HL-60/S4 (cell line): Measurements from ENCODE around the gene GPR156.

Source experiments
- in situ Hi-C: fragments of 300-500 bp; cut with MboI; formaldehyde crosslinking; loops from 2 replicates; pipeline ENCODE4 v1.14.3; 2022; ENCODE audit warnings: low sequenced_read_pairs

Gene GPR156

DNA sequence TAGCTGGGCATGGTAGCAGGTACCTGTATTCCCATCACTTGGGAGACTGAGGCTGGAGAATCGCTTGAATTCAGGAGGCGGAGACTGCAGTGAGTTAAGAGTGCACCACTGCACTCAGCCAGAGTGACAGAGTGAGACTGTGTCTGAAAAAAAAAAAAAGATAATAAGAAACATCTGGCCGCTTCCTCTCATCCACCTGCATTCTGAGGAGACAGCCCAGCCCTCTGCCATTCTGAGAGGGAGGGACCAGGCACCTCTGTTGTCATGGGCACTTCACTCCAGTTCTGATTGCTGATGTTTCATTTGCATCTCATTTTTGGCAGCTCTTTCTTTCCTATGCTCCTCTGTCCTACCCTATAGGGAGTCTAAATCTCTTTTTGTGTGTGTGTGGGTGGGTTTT is 154.4 kb downstream of the GPR156 start:
- in situ Hi-C loops = no loop called here

DNA sequence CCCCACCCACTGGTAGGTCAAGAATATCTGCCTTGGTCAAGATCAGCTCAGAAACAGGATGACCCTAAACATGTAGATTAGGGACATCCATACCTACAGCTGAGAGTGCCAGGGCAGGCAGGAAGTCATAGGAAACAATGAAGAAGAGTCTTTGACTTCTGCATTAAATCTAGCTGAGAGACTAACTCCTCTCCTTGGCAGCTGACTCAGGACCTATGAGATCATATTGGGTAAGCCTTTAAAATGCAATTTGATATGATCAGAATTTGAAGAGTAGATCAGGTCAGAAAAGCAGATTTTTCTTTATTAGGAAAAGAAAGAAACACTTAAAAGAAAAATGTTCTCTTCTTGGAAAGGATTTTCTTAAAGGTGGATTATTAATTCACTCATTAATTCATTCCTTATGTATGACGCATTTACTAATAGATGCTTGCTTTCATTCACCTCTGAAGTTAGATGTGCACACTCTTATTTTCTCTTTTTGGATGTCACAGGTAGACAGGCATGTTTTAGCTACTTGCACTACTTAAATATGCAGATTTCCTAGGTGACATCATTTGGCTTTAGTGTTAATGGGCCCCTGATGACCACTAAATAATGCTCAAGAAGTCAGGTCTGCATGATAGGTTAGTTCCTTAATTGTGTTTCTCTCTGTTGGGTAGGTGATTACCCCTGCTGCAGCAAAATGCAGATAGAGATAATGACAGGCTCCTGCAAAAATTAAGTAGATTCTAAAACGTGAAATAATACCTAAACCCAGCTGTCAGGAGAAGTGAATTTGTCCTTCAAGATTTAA is 155.1 kb downstream of the GPR156 start:
- in situ Hi-C loops = no loop called here

DNA sequence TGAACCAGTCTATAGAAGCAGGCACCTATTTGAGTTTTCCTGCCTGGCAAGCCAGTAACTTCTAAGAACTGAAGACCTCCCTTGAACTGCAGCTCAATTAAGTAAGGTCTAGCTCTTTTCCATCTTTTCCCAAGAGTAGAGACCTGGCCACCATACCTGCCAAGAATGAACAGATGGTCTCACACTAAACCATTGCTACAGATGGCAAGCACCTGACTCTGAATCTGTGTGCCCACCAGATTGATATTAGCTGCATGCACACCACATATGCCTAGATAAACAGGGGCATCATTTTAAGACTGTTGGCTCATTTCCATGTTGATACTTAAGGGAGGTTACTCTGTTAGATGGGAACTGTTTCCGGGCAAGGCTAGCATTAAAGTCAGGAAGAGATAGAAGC is 156.0 kb downstream of the GPR156 start:
- in situ Hi-C loops = no loop called here

GRCh38 chr3:120125992-120126391 is 159.0 kb downstream of the GPR156 start:
- in situ Hi-C loops = no loop called here

- in situ Hi-C loops = no loop called here
Measured at GRCh38 chr3:120119846-120120510, 165.0 kb downstream of the GPR156 start.
